ENCODE measurements around the gene SPON1. TPM values are rescaled to one million over a fixed set of nuclear protein-coding genes. Genes with fewer than 3 reads are reported as not detected.
"Not testable (repeated sequence)": the region's sequence is repeated elsewhere in the genome, so short reads cannot be mapped to it uniquely, and the experiment has no call there.

Gene SPON1
- total and polyA plus RNA-seq, 2 donors = 1.6 to 3.6 TPM

DNA sequence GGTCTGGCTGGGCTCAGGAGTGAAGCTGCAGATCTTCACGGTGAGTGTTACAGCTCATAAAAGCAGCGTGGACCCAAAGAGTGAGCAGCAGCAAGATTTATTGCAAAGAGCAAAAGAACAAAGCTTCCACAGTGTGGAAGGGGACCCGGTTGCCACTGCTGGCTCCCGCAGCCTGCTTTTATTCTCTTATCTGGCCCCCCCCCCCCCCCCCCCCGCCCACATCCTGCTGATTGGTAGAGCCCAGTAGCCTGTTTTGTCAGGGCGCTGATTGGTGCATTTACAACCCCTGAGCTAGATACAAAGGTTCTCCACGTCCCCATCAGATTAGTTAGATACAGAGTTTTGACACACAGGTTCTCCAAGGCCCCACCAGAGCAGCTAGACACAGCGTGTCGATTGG is 128.1 kb downstream of the SPON1 start:
- H3K27me3 ChIP-seq (ENCODE audit: control insufficient read depth in 2 of 2, insufficient read depth in 1 of 2, low read length in 1 of 2); H3K4me3 ChIP-seq (ENCODE audit: low read length in 2 of 2); H3K36me3 ChIP-seq (ENCODE audit: control insufficient read depth in 2 of 2, insufficient read depth in 2 of 2, low read length in 1 of 2); DNase-seq (ENCODE audit: low read depth in 6 of 9, low spot score in 9 of 9); H3K9me3 ChIP-seq (ENCODE audit: control insufficient read depth in 2 of 2, insufficient read depth in 1 of 2, low read length in 1 of 2); H3K4me1 ChIP-seq (ENCODE audit: control insufficient read depth in 2 of 2, insufficient read depth in 2 of 2, low read length in 2 of 2); H3K27ac ChIP-seq (ENCODE audit: low read depth in 1 of 2, low read length in 1 of 2): not testable (repeated sequence)
- WGBS = 63% methylated on average over 9 of the region's 9 CpGs

DNA sequence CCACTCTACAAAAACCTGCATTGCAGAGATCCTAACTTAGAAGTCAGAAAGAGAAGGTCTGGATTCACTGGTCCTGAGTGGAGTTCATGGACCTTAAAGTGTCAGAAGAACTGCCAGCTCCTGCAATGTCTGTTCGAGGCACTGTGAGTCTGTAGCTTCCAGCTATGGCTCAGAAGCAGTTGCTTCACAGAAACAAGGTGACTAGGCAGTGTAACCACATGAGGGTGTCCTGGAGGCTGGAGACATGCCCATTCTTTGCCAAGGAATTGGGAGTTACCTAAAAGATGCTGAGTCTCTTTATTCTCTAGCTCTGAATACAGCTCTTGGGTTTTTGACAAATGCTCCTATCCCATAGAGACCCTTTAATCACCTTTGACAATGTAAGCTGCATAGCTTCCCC is 130.5 kb downstream of the SPON1 start:
- H3K4me3 ChIP-seq (ENCODE audit: low read length in 2 of 2) = no peak overlapping the region
- WGBS = 86% methylated on average over 1 of the region's 1 CpG
- no peak for DNase-seq (ENCODE audit: low read depth in 6 of 9, low spot score in 9 of 9)
- no peaks in the 10 kb centered on the region for H3K36me3 ChIP-seq (ENCODE audit: control insufficient read depth in 2 of 2, insufficient read depth in 2 of 2, low read length in 1 of 2)
- no peak overlapping the region for H3K27ac ChIP-seq (ENCODE audit: low read depth in 1 of 2, low read length in 1 of 2)
- no peaks in the 10 kb centered on the region for H3K9me3 ChIP-seq (ENCODE audit: control insufficient read depth in 2 of 2, insufficient read depth in 1 of 2, low read length in 1 of 2)
- H3K27me3 ChIP-seq (ENCODE audit: control insufficient read depth in 2 of 2, insufficient read depth in 1 of 2, low read length in 1 of 2) = no peaks in the 10 kb centered on the region
- H3K4me1 ChIP-seq (ENCODE audit: control insufficient read depth in 2 of 2, insufficient read depth in 2 of 2, low read length in 2 of 2) = no peaks in the 10 kb centered on the region

GRCh38 chr11:14094481-14095037 is 132.0 kb downstream of the SPON1 start:
- Histone ChIP-seq H3K9me3 (ENCODE audit: control insufficient read depth in 2 of 2, insufficient read depth in 1 of 2, low read length in 1 of 2) (no peaks in the 10 kb centered on the region), H3K36me3 (ENCODE audit: control insufficient read depth in 2 of 2, insufficient read depth in 2 of 2, low read length in 1 of 2) (no peaks in the 10 kb centered on the region), H3K27ac (ENCODE audit: low read depth in 1 of 2, low read length in 1 of 2) (no peak overlapping the region), H3K27me3 (ENCODE audit: control insufficient read depth in 2 of 2, insufficient read depth in 1 of 2, low read length in 1 of 2) (no peaks in the 10 kb centered on the region), H3K4me3 (ENCODE audit: low read length in 2 of 2) (no peak overlapping the region), H3K4me1 (ENCODE audit: control insufficient read depth in 2 of 2, insufficient read depth in 2 of 2, low read length in 2 of 2) (no peaks in the 10 kb centered on the region)
- 98% methylated on average over 3 of the region's 3 CpGs for WGBS
- no peak for DNase-seq (ENCODE audit: low read depth in 6 of 9, low spot score in 9 of 9)

DNA sequence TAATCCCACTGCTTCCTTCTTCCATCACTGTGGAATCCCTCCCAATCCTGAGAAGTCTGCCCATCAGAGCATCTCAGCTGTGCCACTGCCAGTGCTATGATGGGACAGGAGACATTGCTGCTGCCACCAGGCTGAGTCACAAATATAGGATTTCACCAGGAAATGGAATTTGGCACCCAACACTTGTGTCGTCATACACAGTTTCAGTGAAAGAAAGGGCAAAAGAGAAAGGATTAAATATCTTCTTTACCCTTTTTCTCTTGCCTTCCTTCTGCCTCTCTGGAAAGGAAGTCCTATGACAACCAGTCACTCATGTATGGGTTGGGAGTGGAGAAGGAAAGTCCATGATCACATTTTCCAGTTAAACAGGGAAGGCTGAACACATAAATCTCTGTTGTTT is 133.4 kb downstream of the SPON1 start:
- 95% methylated on average over 1 of the region's 1 CpG for WGBS
- no peaks in the 10 kb centered on the region for H3K27me3 ChIP-seq (ENCODE audit: control insufficient read depth in 2 of 2, insufficient read depth in 1 of 2, low read length in 1 of 2)
- H3K4me3 ChIP-seq (ENCODE audit: low read length in 2 of 2) = no peak overlapping the region
- H3K36me3 ChIP-seq (ENCODE audit: control insufficient read depth in 2 of 2, insufficient read depth in 2 of 2, low read length in 1 of 2) = no peaks in the 10 kb centered on the region
- no peaks in the 10 kb centered on the region for H3K9me3 ChIP-seq (ENCODE audit: control insufficient read depth in 2 of 2, insufficient read depth in 1 of 2, low read length in 1 of 2)
- H3K4me1 ChIP-seq (ENCODE audit: control insufficient read depth in 2 of 2, insufficient read depth in 2 of 2, low read length in 2 of 2) = no peaks in the 10 kb centered on the region
- no peak overlapping the region for H3K27ac ChIP-seq (ENCODE audit: low read depth in 1 of 2, low read length in 1 of 2)
- no peak for DNase-seq (ENCODE audit: low read depth in 6 of 9, low spot score in 9 of 9)

DNA sequence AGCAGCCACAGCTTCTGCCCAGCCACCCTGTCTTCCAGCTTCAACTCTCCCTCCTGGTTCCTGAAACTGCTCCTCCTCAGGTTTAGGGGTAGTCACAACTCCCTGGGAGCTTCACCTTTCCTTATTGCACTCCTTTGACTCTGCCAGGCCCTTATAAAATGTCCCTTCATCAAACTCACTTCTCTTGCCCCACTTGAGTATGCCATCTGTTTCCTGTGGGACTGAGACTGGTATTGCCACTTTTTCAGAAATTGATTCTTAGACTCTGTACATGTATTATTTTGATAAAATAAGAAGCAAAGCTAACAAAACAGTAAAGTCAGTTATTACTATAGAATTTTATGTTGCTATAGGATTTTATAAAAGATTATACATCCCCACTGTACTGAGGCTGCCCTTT is 134.1 kb downstream of the SPON1 start:
- Histone ChIP-seq H3K27me3 (ENCODE audit: control insufficient read depth in 2 of 2, insufficient read depth in 1 of 2, low read length in 1 of 2) (no peaks in the 10 kb centered on the region), H3K27ac (ENCODE audit: low read depth in 1 of 2, low read length in 1 of 2) (no peak overlapping the region), H3K36me3 (ENCODE audit: control insufficient read depth in 2 of 2, insufficient read depth in 2 of 2, low read length in 1 of 2) (no peaks in the 10 kb centered on the region), H3K4me1 (ENCODE audit: control insufficient read depth in 2 of 2, insufficient read depth in 2 of 2, low read length in 2 of 2) (no peaks in the 10 kb centered on the region), H3K4me3 (ENCODE audit: low read length in 2 of 2) (no peak overlapping the region), H3K9me3 (ENCODE audit: control insufficient read depth in 2 of 2, insufficient read depth in 1 of 2, low read length in 1 of 2) (no peaks in the 10 kb centered on the region)
- no peak for DNase-seq (ENCODE audit: low read depth in 6 of 9, low spot score in 9 of 9)

- no peaks in the 10 kb centered on the region for H3K27me3 ChIP-seq (ENCODE audit: control insufficient read depth in 2 of 2, insufficient read depth in 1 of 2, low read length in 1 of 2)
- H3K4me1 ChIP-seq (ENCODE audit: control insufficient read depth in 2 of 2, insufficient read depth in 2 of 2, low read length in 2 of 2) = no peaks in the 10 kb centered on the region
- no peak for DNase-seq (ENCODE audit: low read depth in 6 of 9, low spot score in 9 of 9)
- no peak overlapping the region for H3K27ac ChIP-seq (ENCODE audit: low read depth in 1 of 2, low read length in 1 of 2)
- no peak overlapping the region for H3K4me3 ChIP-seq (ENCODE audit: low read length in 2 of 2)
- no peaks in the 10 kb centered on the region for H3K9me3 ChIP-seq (ENCODE audit: control insufficient read depth in 2 of 2, insufficient read depth in 1 of 2, low read length in 1 of 2)
- no peaks in the 10 kb centered on the region for H3K36me3 ChIP-seq (ENCODE audit: control insufficient read depth in 2 of 2, insufficient read depth in 2 of 2, low read length in 1 of 2)
These were observed 138.9 kb downstream of the SPON1 start for GRCh38 chr11:14101388-14101787.

- H3K4me3 ChIP-seq (ENCODE audit: low read length in 2 of 2) = no peak overlapping the region
- H3K36me3 ChIP-seq (ENCODE audit: control insufficient read depth in 2 of 2, insufficient read depth in 2 of 2, low read length in 1 of 2) = no peaks in the 10 kb centered on the region
- no peak for DNase-seq (ENCODE audit: low read depth in 6 of 9, low spot score in 9 of 9)
- H3K9me3 ChIP-seq (ENCODE audit: control insufficient read depth in 2 of 2, insufficient read depth in 1 of 2, low read length in 1 of 2) = no peaks in the 10 kb centered on the region
- H3K27me3 ChIP-seq (ENCODE audit: control insufficient read depth in 2 of 2, insufficient read depth in 1 of 2, low read length in 1 of 2) = no peaks in the 10 kb centered on the region
- H3K27ac ChIP-seq (ENCODE audit: low read depth in 1 of 2, low read length in 1 of 2) = no peak overlapping the region
- WGBS = 96% methylated on average over 4 of the region's 4 CpGs
- no peaks in the 10 kb centered on the region for H3K4me1 ChIP-seq (ENCODE audit: control insufficient read depth in 2 of 2, insufficient read depth in 2 of 2, low read length in 2 of 2)
These were observed 140.2 kb downstream of the SPON1 start for GRCh38 chr11:14102766-14103165.

DNA sequence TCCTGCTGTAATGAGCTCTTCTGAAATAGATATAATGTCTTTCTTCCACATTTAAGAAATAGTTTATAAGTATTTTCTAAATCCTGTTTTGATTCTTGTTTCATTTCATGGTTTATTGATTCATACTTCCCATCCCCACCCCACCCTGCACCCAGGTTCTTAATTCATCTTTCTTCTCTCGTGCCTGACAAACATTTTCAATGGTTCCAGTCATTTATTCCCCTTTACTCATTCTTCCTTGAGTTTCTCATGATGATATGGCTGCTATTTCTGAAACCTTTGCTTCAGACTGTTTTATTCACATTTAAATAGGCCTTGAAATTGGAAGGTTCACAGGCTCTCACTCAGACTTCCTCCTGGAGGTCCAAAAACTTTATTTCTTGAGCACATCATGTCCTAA is 142.9 kb downstream of the SPON1 start:
- 48% methylated on average over 1 of the region's 1 CpG for WGBS
- no peaks in the 10 kb centered on the region for H3K27me3 ChIP-seq (ENCODE audit: control insufficient read depth in 2 of 2, insufficient read depth in 1 of 2, low read length in 1 of 2)

DNA sequence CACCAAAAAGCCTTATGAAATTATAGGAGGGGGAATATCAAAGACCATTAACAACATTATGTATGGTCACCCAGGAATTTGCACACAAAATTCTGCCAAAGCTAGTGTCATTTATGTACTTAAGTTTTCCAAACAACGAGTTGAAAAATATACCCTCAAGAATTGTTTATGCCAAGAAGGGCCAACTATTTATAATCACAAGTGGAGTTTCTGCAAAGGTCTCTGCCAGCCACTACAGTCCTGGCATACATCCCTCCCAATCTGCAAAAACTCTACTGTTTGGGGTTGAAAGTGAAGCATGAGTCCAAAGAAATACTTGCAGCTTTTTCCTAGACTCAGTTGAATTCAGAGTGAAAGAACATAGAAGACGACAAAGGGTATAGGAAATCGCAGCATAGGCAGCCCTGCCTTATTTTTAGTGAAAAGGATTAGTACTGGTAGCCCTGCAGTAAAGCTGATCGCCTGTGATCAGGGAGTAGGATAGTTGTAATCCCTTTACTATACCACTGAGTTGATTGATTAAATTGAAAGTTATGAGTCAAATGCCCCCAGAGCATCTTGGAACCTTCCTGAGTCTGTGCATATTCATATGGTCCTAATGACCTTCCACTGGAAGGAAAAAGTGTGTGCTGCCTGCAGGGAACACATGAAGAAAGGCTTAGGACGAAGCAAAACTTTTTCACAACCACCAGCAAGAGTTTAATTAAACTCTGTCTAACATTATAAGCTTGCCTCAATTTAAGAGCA is 144.0 kb downstream of the SPON1 start:
- DNase-seq (ENCODE audit: low read depth in 6 of 9, low spot score in 9 of 9) = no peak
- H3K9me3 ChIP-seq (ENCODE audit: control insufficient read depth in 2 of 2, insufficient read depth in 1 of 2, low read length in 1 of 2) = no peaks in the 10 kb centered on the region
- no peaks in the 10 kb centered on the region for H3K4me1 ChIP-seq (ENCODE audit: control insufficient read depth in 2 of 2, insufficient read depth in 2 of 2, low read length in 2 of 2)
- H3K4me3 ChIP-seq (ENCODE audit: low read length in 2 of 2) = no peak overlapping the region
- H3K27me3 ChIP-seq (ENCODE audit: control insufficient read depth in 2 of 2, insufficient read depth in 1 of 2, low read length in 1 of 2) = no peaks in the 10 kb centered on the region
- no peaks in the 10 kb centered on the region for H3K36me3 ChIP-seq (ENCODE audit: control insufficient read depth in 2 of 2, insufficient read depth in 2 of 2, low read length in 1 of 2)
- WGBS = 96% methylated on average over 5 of the region's 5 CpGs
- H3K27ac ChIP-seq (ENCODE audit: low read depth in 1 of 2, low read length in 1 of 2) = no peak overlapping the region

More for the DNA sequence above, 142.9 kb downstream of the SPON1 start:
- no peaks in the 10 kb centered on the region for H3K9me3 ChIP-seq (ENCODE audit: control insufficient read depth in 2 of 2, insufficient read depth in 1 of 2, low read length in 1 of 2)
- H3K36me3 ChIP-seq (ENCODE audit: control insufficient read depth in 2 of 2, insufficient read depth in 2 of 2, low read length in 1 of 2) = no peaks in the 10 kb centered on the region
- no peak for DNase-seq (ENCODE audit: low read depth in 6 of 9, low spot score in 9 of 9)
- H3K4me3 ChIP-seq (ENCODE audit: low read length in 2 of 2) = no peak overlapping the region
- H3K27ac ChIP-seq (ENCODE audit: low read depth in 1 of 2, low read length in 1 of 2) = no peak overlapping the region
- H3K4me1 ChIP-seq (ENCODE audit: control insufficient read depth in 2 of 2, insufficient read depth in 2 of 2, low read length in 2 of 2) = no peaks in the 10 kb centered on the region

Data from thymus (tissue), 11 donors.